GM12878 (cell line): Measurements from ENCODE around the gene ARHGAP26. TPM values are rescaled to one million over a fixed set of nuclear protein-coding genes. Genes with fewer than 3 reads are reported as not detected.

ENCODE experiments used
- ATAC-seq: fragments of 200-7000 bp; cut with Tn5 transposase; 3 replicates; pipeline ENCODE4 v1.9.1; 2020; ENCODE audit warnings: mild to moderate bottlenecking, moderate library complexity
- BruUV-seq: library from RNA; stranded (reverse); fragments of 400-500 nt; replicated peaks from 2 replicates; lab custom pipeline; 2021; lab: Mats Ljungman, UMichigan
- CTCF ChIA-PET: fragments of 300-600 bp; sonication (Branson Sonifier 250); formaldehyde crosslinking; extraction: SDS; loops from one replicate; lab custom pipeline; 2021; ENCODE audit warnings: inconsistent platforms; lab: Yijun Ruan, JAX
- POLR2A ChIA-PET: fragments of 350-600 bp; formaldehyde crosslinking; extraction: SDS; loops from one replicate; lab custom pipeline; 2021; ENCODE audit warnings: inconsistent platforms; lab: Charles Lee
- RAD21 ChIA-PET: fragments of 300-600 bp; sonication (Branson Sonifier 250); formaldehyde crosslinking; loops from one replicate; lab custom pipeline; 2023; ENCODE audit warnings: antibody characterized with exemption; ENCODE audit not compliant: unreplicated experiment; lab: Charles Lee
- SMC1A ChIA-PET: fragments of 300-600 bp; sonication (Branson Sonifier 250); formaldehyde crosslinking; loops from one replicate; lab custom pipeline; 2023; ENCODE audit not compliant: unreplicated experiment, uncharacterized antibody; lab: Charles Lee
- DNase-seq: peaks from one replicate; pipeline ENCODE4 v3.0.0-alpha.2; 2011; ENCODE audit warnings: low read depth, low spot score
- FAIRE-seq: peaks from 3 replicates; lab custom pipeline; 2011; peaks lifted over from hg19 to GRCh38; lab: Jason Lieb, UNC
- H2AFZ ChIP-seq: 2 replicates; pipeline ENCODE4 v1.6.0; 2011; ENCODE audit warnings: low read depth, low read length, control low read depth; ENCODE audit not compliant: control insufficient read depth
- H3K27ac ChIP-seq: 2 replicates; pipeline ENCODE4 v1.5.1; 2011; ENCODE audit warnings: control low read depth; ENCODE audit not compliant: control insufficient read depth, insufficient read depth
- H3K27me3 ChIP-seq, 2 experiments: replicated peaks in 1 of 2; 2 replicates each; pipeline versions ENCODE4 v1.6.0 to v1.6.1; 2011; ENCODE audit warnings: low read length in 1 of 2; ENCODE audit not compliant: control insufficient read depth in 2 of 2, insufficient read depth in 2 of 2
- H3K36me3 ChIP-seq, 2 experiments: 2 replicates each; pipeline ENCODE4 v1.5.1; 2011; ENCODE audit warnings: low read length in 1 of 2; ENCODE audit not compliant: control insufficient read depth in 2 of 2, insufficient read depth in 2 of 2
- H3K4me1 ChIP-seq: 2 replicates; pipeline ENCODE4 v1.6.1; 2011; ENCODE audit warnings: mild to moderate bottlenecking, low read length, moderate library complexity, mixed read lengths; ENCODE audit not compliant: control insufficient read depth, insufficient read depth
- H3K4me2 ChIP-seq: 2 replicates; pipeline ENCODE4 v1.6.0; 2011; ENCODE audit warnings: control low read depth; ENCODE audit not compliant: control insufficient read depth, insufficient read depth
- H3K4me3 ChIP-seq: fragments of 200-600 bp; sonication (generic); 2 replicates; pipeline ENCODE4 v1.5.1; 2016
- H3K79me2 ChIP-seq: 2 replicates; pipeline ENCODE4 v1.6.0; 2011; ENCODE audit warnings: low read length; ENCODE audit not compliant: control insufficient read depth, insufficient read depth
- H3K9ac ChIP-seq: 2 replicates; pipeline ENCODE4 v1.8.0; 2011; ENCODE audit warnings: low read length, control low read depth, mixed read lengths; ENCODE audit not compliant: control insufficient read depth, insufficient read depth
- H3K9me3 ChIP-seq: replicated peaks from 3 replicates; pipeline ENCODE4 v1.5.1; 2011; ENCODE audit warnings: mild to moderate bottlenecking, low read length; ENCODE audit not compliant: control insufficient read depth, insufficient read depth
- H4K20me1 ChIP-seq: 2 replicates; pipeline ENCODE4 v1.6.0; 2011; ENCODE audit not compliant: control insufficient read depth, insufficient read depth
- ATF3 ChIP-seq: IDR thresholded peaks from 2 replicates; pipeline ENCODE4 v1.6.1; 2011; ENCODE audit warnings: low read depth, mild to moderate bottlenecking, low read length, moderate library complexity, borderline replicate concordance; ENCODE audit errors: extremely low read depth
- HDAC2 ChIP-seq: fragments of 200-600 bp; sonication (generic); IDR thresholded peaks from 2 replicates; pipeline ENCODE4 v1.6.1; 2017
- HSF1 ChIP-seq: fragments of 150-350 bp; IDR thresholded peaks from 2 replicates; pipeline ENCODE4 v1.6.1; 2014; ENCODE audit warnings: mild to moderate bottlenecking, low read depth, low read length
- MTA3 ChIP-seq: IDR thresholded peaks from 2 replicates; pipeline ENCODE4 v1.6.1; 2012; ENCODE audit warnings: low read length, inconsistent platforms, borderline replicate concordance
- PRDM15 ChIP-seq: fragments of 450-650 bp; formaldehyde crosslinking; IDR thresholded peaks from 2 replicates; pipeline ENCODE4 v1.4.0; 2020; ENCODE audit warnings: mild to moderate bottlenecking, moderate library complexity
- YY1 ChIP-seq: IDR thresholded peaks from 2 replicates; pipeline ENCODE4 v1.6.1; 2011; ENCODE audit warnings: low read depth, mild to moderate bottlenecking, low read length
- ZBTB4 ChIP-seq: fragments of 450-650 bp; formaldehyde crosslinking; IDR thresholded peaks from 2 replicates; pipeline ENCODE4 v1.4.0; 2022; ENCODE audit warnings: mild to moderate bottlenecking, moderate library complexity
- WGBS: methylation state at CpG from one replicate; pipeline ENCODE4 v1.1.6; 2016; ENCODE audit warnings: low lambda C conversion rate; ENCODE audit not compliant: insufficient replicate concordance, insufficient coverage; ENCODE audit errors: missing lambda C conversion rate; 5-methylcytosine and 5-hydroxymethylcytosine counted together
- in situ Hi-C: fragments of 300-500 bp; cut with MboI; formaldehyde crosslinking; loops from 9 replicates; pipeline ENCODE4 v1.14.3; 2018; ENCODE audit warnings: mixed read lengths
- intact Hi-C: fragments of 100-400 bp; cut with micrococcal nuclease; formaldehyde crosslinking; loops from one replicate; pipeline ENCODE4 v1.14.2; 2022; ENCODE audit not compliant: unreplicated experiment
- polyA plus RNA-seq, 11 experiments: library from polyadenylated mRNA; depleted of rRNA in 4 of 11; unstranded in 6 of 11; stranded (reverse) in 5 of 11; fragments of >200 nt; fragmentation: Nextera tagmentation in 4 of 11; fragmentation: Illumina TruSeq in 1 of 11; extraction: Ambion mirVana in 4 of 11; extraction: Trizol in 1 of 11; gene quantifications; 1 replicate in 1 of 11; 2 replicates in 10 of 11; pipeline versions ENCODE4 v1.2.1 to v1.2.3, GENCODE V29; 2011 to 2016; ENCODE audit warnings: inconsistent platforms in 2 of 11, missing spikeins in 2 of 11, low read depth in 1 of 11
- total RNA-seq, 4 experiments: library from RNA; depleted of rRNA in 3 of 4; stranded (reverse); fragments of >200 nt in 3 of 4; fragmentation: Illumina TruSeq in 1 of 4; extraction: Trizol in 1 of 4; gene quantifications; 2 replicates each; pipeline versions ENCODE4 v1.2.1 to v1.2.3, GENCODE V29; 2013 to 2021

ARHGAP26 gene
- total and polyA plus RNA-seq, 10 of the 15 experiments (the other 5 are each of a cell fraction or from before 2014, with no cell fraction given): 9.4 to 41.5 (median 19.3) TPM

- TF ChIP-seq ATF3 (no peak), PRDM15 (CRISPR knock-in tag) (no peak), YY1 (no peak), ZBTB4 (CRISPR knock-in tag) (no peak), HSF1 (no peak), HDAC2 (no peak), MTA3 (no peak)
- Histone ChIP-seq H2AFZ (no peak overlapping the region), H3K27me3 (no peaks in the 10 kb centered on the region), H3K36me3 (no peaks in the 10 kb centered on the region), H3K9ac (no peak overlapping the region), H4K20me1 (no peaks in the 10 kb centered on the region), H3K4me3 (no peak overlapping the region), H3K4me1 (peaks cover 7% of the 10 kb centered on the region; the same call in 1 of the 2 replicates), H3K27ac (no peak overlapping the region), H3K79me2 (no peaks in the 10 kb centered on the region), H3K9me3 (no peaks in the 10 kb centered on the region), H3K4me2 (no peak overlapping the region)
- DNase-seq: no peak
- SMC1A ChIA-PET: interaction anchor here (0.7 to 11.6 kb wide), 29 partner anchors 8 to 1265 kb away, joined by 3 to 149 read pairs (median 4); no protein-coding TSS in a partner anchor
- ATAC-seq: no peak
- RAD21 ChIA-PET: interaction anchor here (0.6 to 9.1 kb wide), 17 partner anchors 45 to 1272 kb away, joined by 3 to 129 read pairs (median 4); partner anchors contain the start of gene NR3C1
- POLR2A ChIA-PET: no interaction called here
- in situ Hi-C loops (loop anchor here (5.0 to 10.0 kb wide), 3 partner anchors 84 to 1046 kb away; no protein-coding TSS in a partner anchor), intact Hi-C loops (loop anchor here (5.0 to 10.0 kb wide), 4 partner anchors 194 to 1271 kb away; partner anchors contain the start of gene NR3C1)
- CTCF ChIA-PET: interaction anchor here (0.6 to 7.4 kb wide), 41 partner anchors 8 to 1272 kb away, joined by 3 to 78 read pairs (median 5); no protein-coding TSS in a partner anchor
- WGBS: 51% methylated on average over 3 of the region's 3 CpGs
- no peak for FAIRE-seq
- no TSS peak for BruUV-seq
Observed at GRCh38 chr5:142920849-142921612, 150.9 kb downstream of the ARHGAP26 start.
